Activated naive CD8-positive, alpha-beta T cell treated with anti-CD3 and anti-CD28 coated beads for 36 hours (primary cell): ENCODE data around the gene PRRT2. TPM values are rescaled to one million over a fixed set of nuclear protein-coding genes. Genes with fewer than 3 reads are reported as not detected.

Source experiments
- DNase-seq: peaks from one replicate; pipeline ENCODE4 v3.0.0; 2021
- H3K27ac Mint-ChIP-seq: one replicate; pipeline ENCODE4 v1.8.0; 2022; ENCODE audit warnings: mild to moderate bottlenecking, moderate library complexity, mixed read lengths
- H3K27me3 Mint-ChIP-seq: one replicate; pipeline ENCODE4 v1.8.0; 2022; ENCODE audit warnings: mild to moderate bottlenecking, mixed read lengths
- H3K36me3 Mint-ChIP-seq: one replicate; pipeline ENCODE4 v1.8.0; 2021; ENCODE audit warnings: mild to moderate bottlenecking, mixed read lengths
- H3K4me1 Mint-ChIP-seq: one replicate; pipeline ENCODE4 v1.8.0; 2021; ENCODE audit warnings: mixed read lengths
- H3K4me3 Mint-ChIP-seq: one replicate; pipeline ENCODE4 v1.8.0; 2022; ENCODE audit warnings: mild to moderate bottlenecking, moderate library complexity, mixed read lengths
- H3K9me3 Mint-ChIP-seq: one replicate; pipeline ENCODE4 v1.8.0; 2022; ENCODE audit warnings: mixed read lengths
- total RNA-seq, 2 experiments: library from RNA; stranded (reverse); gene quantifications; one replicate each; pipeline ENCODE4 v1.2.3, GENCODE V29; 2021

Gene PRRT2
- total RNA-seq, 2 experiments from 2014 or later = 0.52 to 1.3 TPM

- Mint-ChIP-seq H3K9me3 (no peaks in the 10 kb centered on the region), H3K4me1 (peaks cover 4% of the 10 kb centered on the region), H3K27me3 (no peaks in the 10 kb centered on the region), H3K36me3 (peaks cover 4% of the 10 kb centered on the region), H3K4me3 (no peak overlapping the region), H3K27ac (no peak overlapping the region)
- no peak for DNase-seq
Measured at GRCh38 chr16:29850998-29851397, 39.0 kb downstream of the PRRT2 start.

GRCh38 chr16:29852654-29853053, 40.7 kb downstream of the PRRT2 start:
- Mint-ChIP-seq H3K27ac (no peak overlapping the region), H3K4me3 (no peak overlapping the region), H3K9me3 (no peaks in the 10 kb centered on the region), H3K27me3 (no peaks in the 10 kb centered on the region), H3K4me1 (peaks cover 6% of the 10 kb centered on the region), H3K36me3 (no peaks in the 10 kb centered on the region)
- DNase-seq = no peak

GRCh38 chr16:29854520-29855100, 42.6 kb downstream of the PRRT2 start:
- no peak for DNase-seq
- peaks cover 4% of the 10 kb centered on the region for H3K4me1 Mint-ChIP-seq
- H3K27ac Mint-ChIP-seq = no peak overlapping the region

GRCh38 chr16:29857133-29857760, 45.3 kb downstream of the PRRT2 start:
- H3K36me3 Mint-ChIP-seq = peaks cover 16% of the 10 kb centered on the region
- H3K9me3 Mint-ChIP-seq = no peaks in the 10 kb centered on the region
- H3K27me3 Mint-ChIP-seq = no peaks in the 10 kb centered on the region
- H3K27ac Mint-ChIP-seq = no peak overlapping the region
- peaks cover 16% of the 10 kb centered on the region for H3K4me1 Mint-ChIP-seq
- no peak for DNase-seq
- H3K4me3 Mint-ChIP-seq = no peak overlapping the region

More at GRCh38 chr16:29854520-29855100, 42.6 kb downstream of the PRRT2 start:
- Mint-ChIP-seq H3K36me3 (peaks cover 4% of the 10 kb centered on the region), H3K4me3 (no peak overlapping the region), H3K9me3 (no peaks in the 10 kb centered on the region), H3K27me3 (no peaks in the 10 kb centered on the region)

- Mint-ChIP-seq H3K4me3 (no peak overlapping the region), H3K36me3 (peaks cover 16% of the 10 kb centered on the region), H3K27ac (no peak overlapping the region), H3K4me1 (peaks cover 16% of the 10 kb centered on the region), H3K9me3 (no peaks in the 10 kb centered on the region), H3K27me3 (no peaks in the 10 kb centered on the region)
- DNase-seq = no peak
Measured at GRCh38 chr16:29858149-29858849, 46.3 kb downstream of the PRRT2 start.

GRCh38 chr16:29858974-29859373, 47.0 kb downstream of the PRRT2 start:
- H3K27ac Mint-ChIP-seq = no peak overlapping the region
- DNase-seq = no peak
- H3K27me3 Mint-ChIP-seq = no peaks in the 10 kb centered on the region
- no peak overlapping the region for H3K4me3 Mint-ChIP-seq
- peaks cover 16% of the 10 kb centered on the region for H3K36me3 Mint-ChIP-seq
- H3K9me3 Mint-ChIP-seq = no peaks in the 10 kb centered on the region
- H3K4me1 Mint-ChIP-seq = peaks cover 17% of the 10 kb centered on the region

GRCh38 chr16:29860218-29860617, 48.2 kb downstream of the PRRT2 start:
- H3K27ac Mint-ChIP-seq = peak overlapping the region; percentile 22
- H3K27me3 Mint-ChIP-seq = no peaks in the 10 kb centered on the region
- peaks cover 17% of the 10 kb centered on the region for H3K4me1 Mint-ChIP-seq
- no peak for DNase-seq
- H3K36me3 Mint-ChIP-seq = peaks cover 16% of the 10 kb centered on the region
- H3K9me3 Mint-ChIP-seq = no peaks in the 10 kb centered on the region
- H3K4me3 Mint-ChIP-seq = no peak overlapping the region

- H3K27me3 Mint-ChIP-seq = no peaks in the 10 kb centered on the region
- no peaks in the 10 kb centered on the region for H3K9me3 Mint-ChIP-seq
- H3K4me3 Mint-ChIP-seq = peak overlapping the region; percentile 98
- H3K4me1 Mint-ChIP-seq = peaks cover 15% of the 10 kb centered on the region
- H3K36me3 Mint-ChIP-seq = peaks cover 16% of the 10 kb centered on the region
- DNase-seq = peak; percentile 8
- peak overlapping the region; percentile 91 for H3K27ac Mint-ChIP-seq
Measured at GRCh38 chr16:29862383-29862883, 50.4 kb downstream of the PRRT2 start.

- Mint-ChIP-seq H3K27ac (peak within 1 kb of the TSS; percentile 97), H3K27me3 (no peaks in the 10 kb centered on the region), H3K9me3 (no peaks in the 10 kb centered on the region), H3K36me3 (peaks cover 16% of the 10 kb centered on the region), H3K4me1 (peaks cover 15% of the 10 kb centered on the region), H3K4me3 (peak within 1 kb of the TSS; percentile 98)
- peak; percentile 91 for DNase-seq
Measured at GRCh38 chr16:29862884-29863668, 51.1 kb downstream of the PRRT2 start, which contains the start of gene CDIPT. Gene CDIPT (minus strand): TSS chr16:29863226. CDS start chr16:29862857, 369 bp downstream.

GRCh38 chr16:29863669-29863984, 51.6 kb downstream of the PRRT2 start:
- Mint-ChIP-seq H3K36me3 (peaks cover 16% of the 10 kb centered on the region), H3K4me1 (peaks cover 13% of the 10 kb centered on the region), H3K27ac (peak overlapping the region; percentile 97), H3K27me3 (no peaks in the 10 kb centered on the region), H3K9me3 (no peaks in the 10 kb centered on the region), H3K4me3 (peak overlapping the region; percentile 98)
- DNase-seq = no peak

GRCh38 chr16:29864205-29864604, 52.2 kb downstream of the PRRT2 start:
- peaks cover 13% of the 10 kb centered on the region for H3K4me1 Mint-ChIP-seq
- no peak overlapping the region for H3K4me3 Mint-ChIP-seq
- no peaks in the 10 kb centered on the region for H3K27me3 Mint-ChIP-seq
- no peaks in the 10 kb centered on the region for H3K9me3 Mint-ChIP-seq
- H3K36me3 Mint-ChIP-seq = peaks cover 15% of the 10 kb centered on the region
- DNase-seq = no peak
- H3K27ac Mint-ChIP-seq = no peak overlapping the region

Other genes with a start within 250 kb of the PRRT2 start
- 100 to 1,000 TPM; 122 TPM for gene SPN, start 148.9 kb upstream of the PRRT2 start, total RNA-seq
- gene QPRT, start 133.0 kb upstream of the PRRT2 start, total RNA-seq = 1 to 10 TPM; 5.4 to 5.5 TPM
- 10 to 100 TPM; 17.3 to 19.1 TPM for gene C16orf54, start 66.2 kb upstream of the PRRT2 start, total RNA-seq
- not detected for gene ZG16, start 33.9 kb upstream of the PRRT2 start, total RNA-seq
- gene KIF22, start 21.4 kb upstream of the PRRT2 start, total RNA-seq = 100 to 1,000 TPM; 145 to 150 TPM
- 100 to 1,000 TPM; 427 to 438 TPM for gene MAZ, start 5.7 kb upstream of the PRRT2 start, total RNA-seq
- gene PAGR1, start 4.0 kb downstream of the PRRT2 start, total RNA-seq = 10 to 100 TPM; 33.7 to 34.8 TPM
- 10 to 100 TPM; 30.7 to 30.8 TPM for gene MVP, start 8.3 kb downstream of the PRRT2 start, total RNA-seq
- gene CDIPT, start 51.0 kb downstream of the PRRT2 start, total RNA-seq = 10 to 100 TPM; 46.8 to 50.6 TPM
- under 1 TPM in 1 of 2 experiments, not detected in 1; 0.32 TPM for gene SEZ6L2, start 87.4 kb downstream of the PRRT2 start, total RNA-seq
- gene ASPHD1, start 88.3 kb downstream of the PRRT2 start, total RNA-seq = 1 to 10 TPM; 1.3 to 2.0 TPM
- gene KCTD13, start 114.0 kb downstream of the PRRT2 start, total RNA-seq = 10 to 100 TPM; 27.2 to 30.3 TPM
- gene TMEM219, start 149.9 kb downstream of the PRRT2 start, total RNA-seq = 10 to 100 TPM; 29.3 TPM
- 10 to 100 TPM; 24.9 to 26.4 TPM for gene TAOK2, start 161.7 kb downstream of the PRRT2 start, total RNA-seq
- gene HIRIP3, start 183.4 kb downstream of the PRRT2 start, total RNA-seq = 10 to 100 TPM; 39.5 to 41.4 TPM
- 10 to 100 TPM; 83.8 to 91.1 TPM for gene INO80E, start 184.0 kb downstream of the PRRT2 start, total RNA-seq
- 1 to 10 TPM in 1 of 2 experiments, under 1 TPM in 1; 0.89 to 1.4 TPM for gene DOC2A, start 198.8 kb downstream of the PRRT2 start, total RNA-seq
- gene C16orf92, start 211.0 kb downstream of the PRRT2 start, total RNA-seq = not detected
- gene TLCD3B, start 219.1 kb downstream of the PRRT2 start, total RNA-seq = 1 to 10 TPM; 1.2 to 2.0 TPM